HEK293 (cell line): ENCODE results near the gene TNFRSF11A.

Experiments
- CTCF ChIA-PET: fragments of 350-600 bp; formaldehyde crosslinking; extraction: SDS; loops from one replicate; lab custom pipeline; 2021; ENCODE audit warnings: antibody characterized with exemption; lab: Yijun Ruan, JAX
- POLR2A ChIA-PET: fragments of 300-600 bp; formaldehyde crosslinking; extraction: SDS; loops from one replicate; lab custom pipeline; 2020; ENCODE audit warnings: antibody characterized with exemption, inconsistent platforms; lab: Yijun Ruan, JAX
- H3K27ac ChIP-seq: fragments of 200-500 bp; sonication (Bioruptor generic); 2 replicates; pipeline ENCODE4 v1.5.1; 2014; ENCODE audit warnings: low read depth, low read length, control low read depth, inconsistent platforms; ENCODE audit errors: extremely low read depth
- H3K36me3 ChIP-seq, 2 experiments: fragments of 200-500 bp in 1 of 2; sonication (Bioruptor generic) in 1 of 2; 1 replicate in 1 of 2; 2 replicates in 1 of 2; pipeline ENCODE4 v1.5.1; 2014 to 2017; ENCODE audit warnings: inconsistent platforms in 2 of 2, low read length in 2 of 2; ENCODE audit not compliant: control insufficient read depth in 2 of 2, insufficient read depth in 1 of 2
- H3K4me1 ChIP-seq: fragments of 200-500 bp; sonication (Bioruptor generic); 2 replicates; pipeline ENCODE4 v1.5.1; 2014; ENCODE audit warnings: mild to moderate bottlenecking, low read length, inconsistent platforms; ENCODE audit not compliant: control insufficient read depth, insufficient read depth
- H3K4me3 ChIP-seq: 2 replicates; pipeline ENCODE4 v1.5.1; 2011; ENCODE audit warnings: low read depth, mild to moderate bottlenecking, control low read depth, low read length, moderate library complexity
- H3K9me3 ChIP-seq: fragments of 200-500 bp; sonication (Bioruptor generic); 2 replicates; pipeline ENCODE4 v1.5.1; 2014; ENCODE audit warnings: low read depth, low read length, inconsistent platforms; ENCODE audit not compliant: control insufficient read depth, insufficient read depth
- EGR2 ChIP-seq: fragments of 450-650 bp; formaldehyde crosslinking; IDR thresholded peaks from 2 replicates; pipeline ENCODE4 v1.5.1; 2016; ENCODE audit warnings: low read depth, missing biosample characterization, missing genetic modification characterization
- GLIS2 ChIP-seq: fragments of 450-650 bp; formaldehyde crosslinking; IDR thresholded peaks from 2 replicates; pipeline ENCODE4 v1.5.1; 2016; ENCODE audit warnings: missing biosample characterization, missing genetic modification characterization
- KLF1 ChIP-seq: fragments of 450-650 bp; formaldehyde crosslinking; IDR thresholded peaks from 2 replicates; pipeline ENCODE4 v1.5.1; 2016; ENCODE audit warnings: missing biosample characterization, missing genetic modification characterization
- KLF10 ChIP-seq: fragments of 450-650 bp; IDR thresholded peaks from 2 replicates; pipeline ENCODE4 v1.5.1; 2018; ENCODE audit warnings: missing biosample characterization, mild to moderate bottlenecking, missing genetic modification characterization
- MEIS1 ChIP-seq: sonication (generic); formaldehyde crosslinking; IDR thresholded peaks from 2 replicates; pipeline ENCODE4 v1.8.1; 2022; ENCODE audit warnings: missing genetic modification reagents, mild to moderate bottlenecking, borderline replicate concordance
- ZNF112 ChIP-seq: fragments of 450-650 bp; formaldehyde crosslinking; IDR thresholded peaks from 2 replicates; pipeline ENCODE4 v1.5.0; 2017; ENCODE audit warnings: missing biosample characterization, missing genetic modification characterization
- ZNF146 ChIP-seq: fragments of 450-650 bp; formaldehyde crosslinking; IDR thresholded peaks from 2 replicates; pipeline ENCODE4 v1.5.1; 2016; ENCODE audit warnings: missing biosample characterization, missing genetic modification characterization
- ZNF169 ChIP-seq: fragments of 450-650 bp; formaldehyde crosslinking; IDR thresholded peaks from 2 replicates; pipeline ENCODE4 v1.5.1; 2016; ENCODE audit warnings: missing biosample characterization, missing genetic modification characterization
- ZNF239 ChIP-seq: fragments of 450-650 bp; formaldehyde crosslinking; IDR thresholded peaks from 2 replicates; pipeline ENCODE4 v1.5.1; 2016; ENCODE audit warnings: missing biosample characterization, missing genetic modification characterization
- ZNF324 ChIP-seq: fragments of 450-650 bp; formaldehyde crosslinking; IDR thresholded peaks from 2 replicates; pipeline ENCODE4 v1.5.1; 2016; ENCODE audit warnings: missing biosample characterization, missing genetic modification characterization
- ZNF404 ChIP-seq: fragments of 450-650 bp; formaldehyde crosslinking; IDR thresholded peaks from 2 replicates; pipeline ENCODE4 v1.5.1; 2017; ENCODE audit warnings: missing biosample characterization, missing genetic modification characterization
- ZNF664 ChIP-seq: fragments of 450-650 bp; formaldehyde crosslinking; IDR thresholded peaks from 2 replicates; pipeline ENCODE4 v1.5.1; 2016; ENCODE audit warnings: missing biosample characterization, missing genetic modification characterization
- ZNF791 ChIP-seq: fragments of 450-650 bp; formaldehyde crosslinking; IDR thresholded peaks from 2 replicates; pipeline ENCODE4 v1.5.1; 2016; ENCODE audit warnings: missing biosample characterization, missing genetic modification characterization
- ZNF792 ChIP-seq: fragments of 450-650 bp; formaldehyde crosslinking; IDR thresholded peaks from 2 replicates; pipeline ENCODE4 v1.5.1; 2016; ENCODE audit warnings: missing biosample characterization, missing genetic modification characterization
- ZSCAN30 ChIP-seq: fragments of 450-650 bp; IDR thresholded peaks from 2 replicates; pipeline ENCODE4 v1.5.1; 2018; ENCODE audit warnings: missing biosample characterization, mild to moderate bottlenecking, missing genetic modification characterization, moderate library complexity
- TF ChIP-seq, protein P1 (sequence below): fragments of 450-650 bp; formaldehyde crosslinking; IDR thresholded peaks from 2 replicates; pipeline ENCODE4 v1.5.1; 2016; ENCODE audit warnings: missing biosample characterization, missing genetic modification characterization
- TF ChIP-seq, protein P2 (sequence below): fragments of 450-650 bp; formaldehyde crosslinking; optimal IDR thresholded peaks from 2 replicates; pipeline ENCODE3; 2016; ENCODE audit warnings: missing biosample characterization, mild to moderate bottlenecking, missing genetic modification characterization
- TF ChIP-seq, protein P3 (sequence below): fragments of 450-650 bp; formaldehyde crosslinking; IDR thresholded peaks from 2 replicates; pipeline ENCODE4 v1.5.1; 2016; ENCODE audit warnings: missing biosample characterization, missing genetic modification characterization
- TF ChIP-seq, protein P4 (sequence below): fragments of 450-650 bp; formaldehyde crosslinking; IDR thresholded peaks from 2 replicates; pipeline ENCODE4 v1.5.1; 2017; ENCODE audit warnings: missing biosample characterization, mild to moderate bottlenecking, missing genetic modification characterization, moderate library complexity

TNFRSF11A gene

DNA sequence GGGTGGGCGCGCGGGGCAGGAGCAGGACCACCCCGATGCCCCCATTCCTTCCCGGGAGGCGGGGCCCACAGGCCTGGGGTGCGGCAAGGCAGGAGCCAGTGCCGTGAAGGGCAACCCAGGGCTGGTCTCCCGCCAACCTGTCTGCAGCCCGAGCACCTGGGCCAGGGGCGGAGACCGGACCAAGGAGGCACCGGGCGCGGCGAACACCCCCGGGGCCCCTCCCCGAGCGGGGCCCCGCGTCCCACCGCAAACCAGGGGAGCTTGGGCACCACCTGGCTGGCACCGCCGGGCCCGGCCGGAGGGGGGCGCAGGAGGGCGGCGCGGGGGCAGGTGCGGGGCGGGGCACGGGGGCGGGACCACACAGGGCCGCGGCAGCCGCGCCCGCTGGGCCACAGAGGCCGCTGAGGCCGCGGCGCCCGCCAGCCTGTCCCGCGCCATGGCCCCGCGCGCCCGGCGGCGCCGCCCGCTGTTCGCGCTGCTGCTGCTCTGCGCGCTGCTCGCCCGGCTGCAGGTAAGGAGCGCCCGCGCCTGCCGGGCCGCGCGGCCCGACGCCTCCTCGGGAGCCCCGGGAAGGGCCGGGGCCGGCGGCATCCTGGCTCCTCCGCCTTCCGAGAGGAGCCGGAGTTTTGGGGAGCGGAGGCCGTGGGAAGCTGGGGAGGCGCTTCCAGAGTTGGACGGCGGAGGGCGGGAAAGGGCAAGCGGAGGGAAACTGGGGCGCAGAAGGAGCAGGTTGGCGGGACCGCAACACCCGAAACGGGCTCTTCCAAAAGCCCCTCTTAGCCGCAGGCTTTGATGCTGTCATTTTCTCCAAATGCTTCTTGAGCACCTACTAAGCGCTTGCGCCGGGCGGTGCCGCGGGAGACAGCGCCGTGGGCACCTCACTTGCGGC lies at the start of gene TNFRSF11A (continued):
- TF ChIP-seq ZNF664 (tag by site-specific recombination) (peak; percentile 76; the same call in 1 of the 2 replicates), ZNF169 (tag by site-specific recombination) (no peak), GLIS2 (tag by site-specific recombination) (0 out of 2 replicates have a peak, but pooled peaks have one; percentile 11)

DNA sequence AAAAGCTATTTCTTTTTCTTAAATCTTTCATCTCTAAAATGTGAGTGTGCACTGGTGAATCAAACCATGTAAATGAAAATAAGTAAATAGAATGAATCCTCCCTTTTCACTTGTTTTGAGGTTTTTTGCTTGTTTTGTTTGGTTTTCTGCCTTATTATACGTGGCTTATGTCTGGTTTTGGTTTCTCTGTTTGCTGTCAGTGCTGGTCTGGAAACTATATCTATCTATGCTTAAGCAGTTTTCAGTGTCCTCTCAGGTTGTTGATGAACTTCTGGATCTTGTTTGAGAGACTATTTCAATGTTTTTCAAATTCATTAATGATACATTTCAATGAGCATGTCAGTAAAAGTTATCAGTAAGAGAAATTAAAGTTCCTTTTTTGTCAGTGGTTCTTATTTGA lies 48.1 kb upstream of the TNFRSF11A start:
- H3K4me1 ChIP-seq, result no peaks in the 10 kb centered on the region
- H3K27ac ChIP-seq, result no peak overlapping the region
- H3K36me3 ChIP-seq, result peaks cover 17 to 20% of the 10 kb centered on the region in 2 experiments
- POLR2A ChIA-PET, result no interaction called here
- H3K4me3 ChIP-seq, result no peak overlapping the region
- no peaks in the 10 kb centered on the region for H3K9me3 ChIP-seq
- TF ChIP-seq ZSCAN30 (no peak), ZNF791 (tag by site-specific recombination) (no peak), EGR2 (tag by site-specific recombination) (no peak), ZNF112 (tag by site-specific recombination) (no peak), KLF10 (tag by site-specific recombination) (no peak), ZNF324 (tag by site-specific recombination) (no peak), ZNF404 (tag by site-specific recombination) (no peak), KLF1 (no peak), MEIS1 (CRISPR knock-in tag) (no peak), ZNF146 (tag by site-specific recombination) (no peak), ZNF239 (tag by site-specific recombination) (no peak), ZNF792 (no peak)
- TF ChIP-seq, protein P1, sequence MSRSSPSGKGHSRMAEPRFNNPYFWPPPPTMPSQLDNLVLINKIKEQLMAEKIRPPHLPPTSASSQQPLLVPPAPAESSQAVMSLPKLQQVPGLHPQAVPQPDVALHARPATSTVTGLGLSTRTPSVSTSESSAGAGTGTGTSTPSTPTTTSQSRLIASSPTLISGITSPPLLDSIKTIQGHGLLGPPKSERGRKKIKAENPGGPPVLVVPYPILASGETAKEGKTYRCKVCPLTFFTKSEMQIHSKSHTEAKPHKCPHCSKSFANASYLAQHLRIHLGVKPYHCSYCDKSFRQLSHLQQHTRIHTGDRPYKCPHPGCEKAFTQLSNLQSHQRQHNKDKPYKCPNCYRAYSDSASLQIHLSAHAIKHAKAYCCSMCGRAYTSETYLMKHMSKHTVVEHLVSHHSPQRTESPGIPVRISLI, result no peak
- TF ChIP-seq, protein P2, sequence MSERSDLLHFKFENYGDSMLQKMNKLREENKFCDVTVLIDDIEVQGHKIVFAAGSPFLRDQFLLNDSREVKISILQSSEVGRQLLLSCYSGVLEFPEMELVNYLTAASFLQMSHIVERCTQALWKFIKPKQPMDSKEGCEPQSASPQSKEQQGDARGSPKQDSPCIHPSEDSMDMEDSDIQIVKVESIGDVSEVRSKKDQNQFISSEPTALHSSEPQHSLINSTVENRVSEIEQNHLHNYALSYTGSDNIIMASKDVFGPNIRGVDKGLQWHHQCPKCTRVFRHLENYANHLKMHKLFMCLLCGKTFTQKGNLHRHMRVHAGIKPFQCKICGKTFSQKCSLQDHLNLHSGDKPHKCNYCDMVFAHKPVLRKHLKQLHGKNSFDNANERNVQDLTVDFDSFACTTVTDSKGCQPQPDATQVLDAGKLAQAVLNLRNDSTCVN (tag by site-specific recombination), result no peak
- TF ChIP-seq, protein P3, sequence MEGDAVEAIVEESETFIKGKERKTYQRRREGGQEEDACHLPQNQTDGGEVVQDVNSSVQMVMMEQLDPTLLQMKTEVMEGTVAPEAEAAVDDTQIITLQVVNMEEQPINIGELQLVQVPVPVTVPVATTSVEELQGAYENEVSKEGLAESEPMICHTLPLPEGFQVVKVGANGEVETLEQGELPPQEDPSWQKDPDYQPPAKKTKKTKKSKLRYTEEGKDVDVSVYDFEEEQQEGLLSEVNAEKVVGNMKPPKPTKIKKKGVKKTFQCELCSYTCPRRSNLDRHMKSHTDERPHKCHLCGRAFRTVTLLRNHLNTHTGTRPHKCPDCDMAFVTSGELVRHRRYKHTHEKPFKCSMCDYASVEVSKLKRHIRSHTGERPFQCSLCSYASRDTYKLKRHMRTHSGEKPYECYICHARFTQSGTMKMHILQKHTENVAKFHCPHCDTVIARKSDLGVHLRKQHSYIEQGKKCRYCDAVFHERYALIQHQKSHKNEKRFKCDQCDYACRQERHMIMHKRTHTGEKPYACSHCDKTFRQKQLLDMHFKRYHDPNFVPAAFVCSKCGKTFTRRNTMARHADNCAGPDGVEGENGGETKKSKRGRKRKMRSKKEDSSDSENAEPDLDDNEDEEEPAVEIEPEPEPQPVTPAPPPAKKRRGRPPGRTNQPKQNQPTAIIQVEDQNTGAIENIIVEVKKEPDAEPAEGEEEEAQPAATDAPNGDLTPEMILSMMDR (tag by site-specific recombination), result no peak
- TF ChIP-seq, protein P4, sequence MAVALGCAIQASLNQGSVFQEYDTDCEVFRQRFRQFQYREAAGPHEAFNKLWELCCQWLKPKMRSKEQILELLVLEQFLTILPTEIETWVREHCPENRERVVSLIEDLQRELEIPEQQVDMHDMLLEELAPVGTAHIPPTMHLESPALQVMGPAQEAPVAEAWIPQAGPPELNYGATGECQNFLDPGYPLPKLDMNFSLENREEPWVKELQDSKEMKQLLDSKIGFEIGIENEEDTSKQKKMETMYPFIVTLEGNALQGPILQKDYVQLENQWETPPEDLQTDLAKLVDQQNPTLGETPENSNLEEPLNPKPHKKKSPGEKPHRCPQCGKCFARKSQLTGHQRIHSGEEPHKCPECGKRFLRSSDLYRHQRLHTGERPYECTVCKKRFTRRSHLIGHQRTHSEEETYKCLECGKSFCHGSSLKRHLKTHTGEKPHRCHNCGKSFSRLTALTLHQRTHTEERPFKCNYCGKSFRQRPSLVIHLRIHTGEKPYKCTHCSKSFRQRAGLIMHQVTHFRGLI, result no peak
- TF ChIP-seq, all 188 proteins: peak for 0
- CTCF ChIA-PET, result no interaction called here
